K562 (cell line): ENCODE measurements around the gene TTC6. TPM values are rescaled to one million over a fixed set of nuclear protein-coding genes. Genes with fewer than 3 reads are reported as not detected.

Experiments
- ATAC-seq: fragments of 200-7000 bp; cut with Tn5 transposase; 3 replicates; pipeline ENCODE4 v1.9.1; 2020; ENCODE audit warnings: moderate library complexity
- BruUV-seq: library from RNA; stranded (reverse); fragments of 400-500 nt; replicated peaks from 2 replicates; lab custom pipeline; 2021; lab: Mats Ljungman, UMichigan
- CTCF ChIA-PET: fragments of 300-600 bp; formaldehyde crosslinking; extraction: SDS; loops from one replicate; lab custom pipeline; 2021; ENCODE audit warnings: low intra/inter-chr PET ratio; lab: Yijun Ruan, JAX
- POLR2A ChIA-PET: fragments of 300-600, 350-650 bp; sonication (Branson Sonifier 250); formaldehyde crosslinking; extraction: SDS; loops from one replicate; lab custom pipeline; 2021; ENCODE audit warnings: antibody characterized with exemption, inconsistent platforms; lab: Yijun Ruan, JAX
- DNase-seq, 4 experiments: peaks; one replicate each; pipeline versions ENCODE4 v3.0.0 to v3.0.0-alpha.2; 2011 to 2018; ENCODE audit warnings: low spot score in 3 of 4, mixed read lengths in 3 of 4; ENCODE audit errors: extremely low read depth in 1 of 4
- FAIRE-seq: peaks from 2 replicates; lab custom pipeline; 2011; peaks lifted over from hg19 to GRCh38; lab: Jason Lieb, UNC
- H2AFZ ChIP-seq: 2 replicates; pipeline ENCODE4 v1.6.0; 2011; ENCODE audit warnings: low read depth, low read length, control low read depth, inconsistent platforms
- H3K27ac ChIP-seq: fragments of 200-600 bp; 3 replicates; pipeline ENCODE4 v1.8.0; 2011; ENCODE audit warnings: low read depth, mild to moderate bottlenecking, control low read depth, inconsistent platforms, low read length, moderate library complexity, mixed read lengths; ENCODE audit errors: extremely low read depth
- H3K27me3 ChIP-seq, 2 experiments: fragments of 300-600 bp in 1 of 2; 2 replicates in 1 of 2; 3 replicates in 1 of 2; pipeline versions ENCODE4 v1.6.0 to v1.8.0; 2011; ENCODE audit warnings: inconsistent platforms in 2 of 2, low read length in 2 of 2, mild to moderate bottlenecking in 1 of 2, mixed read lengths in 1 of 2, moderate library complexity in 1 of 2; ENCODE audit not compliant: control insufficient read depth in 2 of 2, insufficient read depth in 2 of 2
- H3K36me3 ChIP-seq: fragments of 300-600 bp; 3 replicates; pipeline ENCODE4 v1.8.0; 2011; ENCODE audit warnings: mild to moderate bottlenecking, low read length, inconsistent platforms; ENCODE audit not compliant: control insufficient read depth, insufficient read depth
- H3K4me1 ChIP-seq, 2 experiments: fragments of 200-600 bp in 1 of 2; replicated peaks in 1 of 2; 2 replicates in 1 of 2; 3 replicates in 1 of 2; pipeline versions ENCODE4 v1.5.1 to v1.8.0; 2011; ENCODE audit warnings: inconsistent platforms in 2 of 2, low read length in 2 of 2, mild to moderate bottlenecking in 1 of 2, mixed read lengths in 1 of 2, moderate library complexity in 1 of 2; ENCODE audit not compliant: control insufficient read depth in 2 of 2, insufficient read depth in 2 of 2
- H3K4me2 ChIP-seq: 2 replicates; pipeline ENCODE4 v1.6.1; 2011; ENCODE audit warnings: low read length, control low read depth, inconsistent platforms, mixed read lengths; ENCODE audit not compliant: insufficient read depth
- H3K4me3 ChIP-seq: fragments of 200-600 bp; sonication (generic), shearing (Covaris generic); 2 replicates; pipeline ENCODE4 v1.5.1; 2016; ENCODE audit warnings: control low read depth, inconsistent platforms
- H3K79me2 ChIP-seq: fragments of 200-600 bp; 3 replicates; pipeline ENCODE4 v1.8.0; 2011; ENCODE audit warnings: low read length, inconsistent platforms; ENCODE audit not compliant: control insufficient read depth, insufficient read depth
- H3K9ac ChIP-seq, 2 experiments: 2 replicates each; pipeline versions ENCODE4 v1.6.0 to v1.6.1; 2011; ENCODE audit warnings: low read depth in 2 of 2, low read length in 2 of 2, control low read depth in 1 of 2, inconsistent platforms in 1 of 2, mild to moderate bottlenecking in 1 of 2, mixed read lengths in 1 of 2; ENCODE audit not compliant: insufficient read depth in 1 of 2
- H3K9me1 ChIP-seq: one replicate; pipeline ENCODE4 v1.6.0; 2011; ENCODE audit warnings: inconsistent platforms, mild to moderate bottlenecking, low read length, moderate library complexity; ENCODE audit not compliant: control insufficient read depth, insufficient read depth
- H3K9me3 ChIP-seq: replicated peaks from 2 replicates; pipeline ENCODE4 v1.5.1; 2011; ENCODE audit warnings: low read depth, low read length, inconsistent platforms; ENCODE audit not compliant: control insufficient read depth, insufficient read depth
- H4K20me1 ChIP-seq: replicated peaks from 2 replicates; pipeline ENCODE4 v1.6.1; 2011; ENCODE audit warnings: low read length, inconsistent platforms, mixed read lengths; ENCODE audit not compliant: control insufficient read depth, insufficient read depth
- BHLHE40 ChIP-seq: IDR thresholded peaks from 2 replicates; pipeline ENCODE4 v1.6.1; 2011; ENCODE audit warnings: low read length, improper control_type of control experiment
- LARP7 ChIP-seq: fragments of 450-650 bp; IDR thresholded peaks from 2 replicates; pipeline ENCODE4 v1.6.1; 2016
- MEIS2 ChIP-seq: fragments of 450-650 bp; IDR thresholded peaks from 2 replicates; pipeline ENCODE4 v1.6.1; 2014; ENCODE audit warnings: mild to moderate bottlenecking; ENCODE audit not compliant: partially characterized antibody
- RAD51 ChIP-seq: fragments of 450-650 bp; IDR thresholded peaks from 2 replicates; pipeline ENCODE4 v1.7.1; 2016; ENCODE audit warnings: low read depth, mild to moderate bottlenecking, borderline replicate concordance
- RBM17 ChIP-seq: fragments of 200-400 bp; formaldehyde crosslinking; IDR thresholded peaks from 2 replicates; pipeline ENCODE4 v1.6.1; 2017; ENCODE audit warnings: low read depth, mild to moderate bottlenecking, low read length, borderline replicate concordance
- SPI1 ChIP-seq: IDR thresholded peaks from 2 replicates; pipeline ENCODE4 v1.6.1; 2011; ENCODE audit warnings: low read depth, low read length, control low read depth, borderline replicate concordance
- TCF3 ChIP-seq: sonication (generic); formaldehyde crosslinking; IDR thresholded peaks from 2 replicates; pipeline ENCODE4 v1.4.0; 2020; ENCODE audit warnings: mild to moderate bottlenecking, missing genetic modification reagents
- WGBS: fragments of 100-300 bp; shearing (Covaris generic); methylation state at CpG from one replicate; pipeline ENCODE4 v1.1.6; 2016; ENCODE audit warnings: low coverage, mixed read lengths; ENCODE audit not compliant: insufficient coverage; ENCODE audit errors: missing lambda C conversion rate; 5-methylcytosine and 5-hydroxymethylcytosine counted together
- in situ Hi-C: fragments of 300-500 bp; cut with MboI; formaldehyde crosslinking; loops from 4 replicates; pipeline ENCODE4 v1.15.0; 2018; ENCODE audit warnings: inconsistent platforms, mixed read lengths
- intact Hi-C: fragments of 100-400 bp; cut with micrococcal nuclease; formaldehyde crosslinking; loops from 2 replicates; pipeline ENCODE4 v1.14.2; 2022
- polyA plus RNA-seq, 8 experiments: library from polyadenylated mRNA; depleted of rRNA in 4 of 8; stranded (reverse) in 5 of 8; unstranded in 3 of 8; fragments of >200 nt; fragmentation: Nextera tagmentation in 2 of 8; fragmentation: Illumina TruSeq in 1 of 8; extraction: Ambion mirVana in 2 of 8; extraction: Trizol in 1 of 8; gene quantifications; 2 replicates each; pipeline versions ENCODE4 v1.2.1 to v1.2.3, GENCODE V29; 2011 to 2014; ENCODE audit warnings: inconsistent platforms in 1 of 8, missing spikeins in 1 of 8
- total RNA-seq, 7 experiments: library from RNA; depleted of rRNA in 6 of 7; stranded (reverse); fragments of >200 nt in 6 of 7; fragmentation: Illumina TruSeq in 2 of 7; extraction: Trizol in 2 of 7; gene quantifications; 2 replicates each; pipeline versions ENCODE4 v1.2.1 to v1.2.3, GENCODE V29; 2011 to 2021; ENCODE audit warnings: low replicate concordance in 1 of 7
- TF ChIP-seq, protein P1 (sequence below), 2 experiments: IDR thresholded peaks; 2 replicates each; pipeline ENCODE4 v1.6.1; 2011; ENCODE audit warnings: borderline replicate concordance in 1 of 2, control low read depth in 1 of 2, low read depth in 1 of 2, low read length in 1 of 2, mild to moderate bottlenecking in 1 of 2, mixed read lengths in 1 of 2, moderate library complexity in 1 of 2; ENCODE audit not compliant: insufficient read depth in 1 of 2, insufficient read length in 1 of 2, poor library complexity in 1 of 2, severe bottlenecking in 1 of 2; ENCODE audit errors: extremely low read depth in 1 of 2
- TF ChIP-seq, protein P2 (sequence below): fragments of 250-450 bp; sonication (Bioruptor Pico); IDR thresholded peaks from 2 replicates; pipeline ENCODE4 v1.4.0; 2020; ENCODE audit warnings: mild to moderate bottlenecking, moderate library complexity, borderline replicate concordance
- TF ChIP-seq, protein P3 (sequence below): IDR thresholded peaks from 3 replicates; pipeline ENCODE4 v1.6.1; 2011; ENCODE audit warnings: borderline replicate concordance, mild to moderate bottlenecking, moderate library complexity; ENCODE audit not compliant: insufficient read length; ENCODE audit errors: extremely low read depth

Gene TTC6
- total and polyA plus RNA-seq, 9 of the 15 experiments (the other 6 are each of a cell fraction or from before 2014, with no cell fraction given) = 0.04 to 0.23 (median 0.08) TPM; not detected in 5

DNA sequence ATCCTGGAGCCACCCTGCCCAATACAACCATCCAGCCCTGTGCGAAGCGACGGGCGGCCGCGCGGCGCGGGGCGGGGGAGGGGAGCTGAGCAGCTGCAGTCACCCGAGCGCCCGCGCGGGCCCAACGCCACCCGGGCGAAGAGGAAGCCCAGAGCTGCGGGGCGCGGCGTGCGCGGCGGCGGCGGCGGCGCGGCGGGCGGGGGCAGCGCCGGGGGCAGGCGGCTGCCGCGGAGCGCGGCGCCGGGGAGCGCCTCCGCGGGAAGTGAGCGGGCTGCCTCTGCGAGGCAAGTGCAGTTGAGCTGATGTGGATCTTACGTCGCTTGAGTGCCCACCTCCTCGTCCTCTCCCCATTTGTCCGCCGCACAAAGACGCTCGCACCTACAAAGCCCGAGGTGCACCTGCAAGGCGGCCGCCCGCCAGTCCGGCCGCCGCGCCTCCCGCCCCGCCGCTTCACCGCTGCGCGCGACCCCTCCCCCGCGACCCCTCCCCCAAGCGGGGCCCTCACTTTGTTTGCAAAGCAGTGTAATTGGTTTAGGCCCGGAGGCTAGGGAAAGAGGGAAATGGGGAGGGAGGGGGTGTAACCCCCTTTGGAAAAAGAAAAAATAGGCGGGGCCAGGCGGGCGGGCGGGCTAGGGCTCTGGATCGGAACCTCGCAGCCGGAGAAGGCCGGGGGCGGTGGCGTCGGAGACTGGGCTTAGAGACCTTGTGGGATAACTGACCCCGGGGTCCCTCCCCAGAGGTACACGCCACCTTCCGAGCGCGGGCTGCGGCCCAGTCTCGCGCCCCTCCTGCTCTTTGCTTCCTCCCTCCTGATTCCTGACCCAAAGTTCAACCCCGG, at the start of gene TTC6, which contains the start of gene FOXA1 (continued):
- TF ChIP-seq BHLHE40 = peak; percentile 59
- TF ChIP-seq, protein P1, sequence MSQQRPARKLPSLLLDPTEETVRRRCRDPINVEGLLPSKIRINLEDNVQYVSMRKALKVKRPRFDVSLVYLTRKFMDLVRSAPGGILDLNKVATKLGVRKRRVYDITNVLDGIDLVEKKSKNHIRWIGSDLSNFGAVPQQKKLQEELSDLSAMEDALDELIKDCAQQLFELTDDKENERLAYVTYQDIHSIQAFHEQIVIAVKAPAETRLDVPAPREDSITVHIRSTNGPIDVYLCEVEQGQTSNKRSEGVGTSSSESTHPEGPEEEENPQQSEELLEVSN (IDR thresholded peaks at IDR 0.05; ENCODE audit: borderline replicate concordance in 1 of 2, extremely low read depth in 1 of 2, insufficient read depth in 1 of 2, insufficient read length in 1 of 2, low read depth in 1 of 2, low read length in 1 of 2, poor library complexity in 1 of 2, severe bottlenecking in 1 of 2) = peak in 1 of 2 experiments; percentile 44

DNA sequence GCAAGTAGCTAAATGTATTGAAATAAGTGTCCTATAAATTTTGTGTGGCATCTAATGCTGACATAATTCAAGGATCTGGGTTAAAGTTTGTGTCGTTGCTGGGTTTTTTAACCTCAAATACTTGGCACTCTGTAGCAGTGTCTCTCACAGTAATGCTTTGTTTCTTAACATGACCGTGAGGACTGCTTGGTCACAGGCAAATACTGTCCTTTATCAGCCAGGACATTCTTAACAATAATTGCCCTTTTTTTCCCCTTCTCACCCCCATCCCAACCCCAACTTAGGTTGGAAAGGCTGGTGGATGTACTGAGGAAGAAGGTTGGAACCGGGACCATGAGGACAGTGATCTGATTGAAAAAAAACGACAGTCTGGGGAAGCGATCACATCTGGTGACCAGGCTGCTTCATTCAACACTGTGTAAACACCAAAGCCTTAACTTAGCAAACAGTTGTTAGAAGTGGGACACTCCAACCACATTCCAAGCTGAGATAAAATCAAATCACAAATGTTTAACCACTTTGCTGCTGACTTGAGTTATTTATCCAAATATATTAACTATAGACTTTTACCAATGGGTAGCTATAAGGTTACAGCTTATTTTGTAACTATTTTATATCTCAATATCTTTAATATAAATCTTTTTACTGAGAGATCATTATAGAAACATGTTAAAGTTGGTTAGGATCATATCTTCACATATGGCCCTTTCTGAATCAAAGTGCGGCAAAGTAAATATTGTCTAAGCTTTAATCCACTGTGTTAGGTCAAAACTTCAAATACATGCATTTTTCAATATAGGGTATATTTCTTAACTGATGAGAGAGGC, 48.6 kb upstream of the TTC6 start:
- Histone ChIP-seq H3K4me2 (no peak overlapping the region), H3K9ac (no peak overlapping the region), H4K20me1 (no peaks in the 10 kb centered on the region), H3K4me3 (no peak overlapping the region), H3K9me1 (no peaks in the 10 kb centered on the region), H2AFZ (no peak overlapping the region), H3K36me3 (no peaks in the 10 kb centered on the region), H3K27ac (no peak overlapping the region), H3K79me2 (no peaks in the 10 kb centered on the region), H3K9me3 (no peaks in the 10 kb centered on the region), H3K4me1 (no peaks in the 10 kb centered on the region), H3K27me3 (no peaks in the 10 kb centered on the region)
- in situ Hi-C loops (no loop called here), intact Hi-C loops (no loop called here)
- POLR2A ChIA-PET = no interaction called here
- WGBS = 20% methylated on average over 6 of the region's 6 CpGs
- ATAC-seq (no peak), DNase-seq (no peak), FAIRE-seq (no peak)
- CTCF ChIA-PET = interaction anchor here (0.7 kb wide), 1 partner anchor 290 kb away, joined by 3 read pairs; no protein-coding TSS in a partner anchor
- no TSS peak for BruUV-seq
- TF ChIP-seq TCF3 (CRISPR knock-in tag) (no peak), LARP7 (no peak), SPI1 (no peak), RBM17 (no peak), MEIS2 (peak; percentile 15), RAD51 (no peak)
- TF ChIP-seq, protein P2, sequence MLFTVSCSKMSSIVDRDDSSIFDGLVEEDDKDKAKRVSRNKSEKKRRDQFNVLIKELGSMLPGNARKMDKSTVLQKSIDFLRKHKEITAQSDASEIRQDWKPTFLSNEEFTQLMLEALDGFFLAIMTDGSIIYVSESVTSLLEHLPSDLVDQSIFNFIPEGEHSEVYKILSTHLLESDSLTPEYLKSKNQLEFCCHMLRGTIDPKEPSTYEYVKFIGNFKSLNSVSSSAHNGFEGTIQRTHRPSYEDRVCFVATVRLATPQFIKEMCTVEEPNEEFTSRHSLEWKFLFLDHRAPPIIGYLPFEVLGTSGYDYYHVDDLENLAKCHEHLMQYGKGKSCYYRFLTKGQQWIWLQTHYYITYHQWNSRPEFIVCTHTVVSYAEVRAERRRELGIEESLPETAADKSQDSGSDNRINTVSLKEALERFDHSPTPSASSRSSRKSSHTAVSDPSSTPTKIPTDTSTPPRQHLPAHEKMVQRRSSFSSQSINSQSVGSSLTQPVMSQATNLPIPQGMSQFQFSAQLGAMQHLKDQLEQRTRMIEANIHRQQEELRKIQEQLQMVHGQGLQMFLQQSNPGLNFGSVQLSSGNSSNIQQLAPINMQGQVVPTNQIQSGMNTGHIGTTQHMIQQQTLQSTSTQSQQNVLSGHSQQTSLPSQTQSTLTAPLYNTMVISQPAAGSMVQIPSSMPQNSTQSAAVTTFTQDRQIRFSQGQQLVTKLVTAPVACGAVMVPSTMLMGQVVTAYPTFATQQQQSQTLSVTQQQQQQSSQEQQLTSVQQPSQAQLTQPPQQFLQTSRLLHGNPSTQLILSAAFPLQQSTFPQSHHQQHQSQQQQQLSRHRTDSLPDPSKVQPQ (CRISPR knock-in tag) = no peak
- TF ChIP-seq, protein P3, sequence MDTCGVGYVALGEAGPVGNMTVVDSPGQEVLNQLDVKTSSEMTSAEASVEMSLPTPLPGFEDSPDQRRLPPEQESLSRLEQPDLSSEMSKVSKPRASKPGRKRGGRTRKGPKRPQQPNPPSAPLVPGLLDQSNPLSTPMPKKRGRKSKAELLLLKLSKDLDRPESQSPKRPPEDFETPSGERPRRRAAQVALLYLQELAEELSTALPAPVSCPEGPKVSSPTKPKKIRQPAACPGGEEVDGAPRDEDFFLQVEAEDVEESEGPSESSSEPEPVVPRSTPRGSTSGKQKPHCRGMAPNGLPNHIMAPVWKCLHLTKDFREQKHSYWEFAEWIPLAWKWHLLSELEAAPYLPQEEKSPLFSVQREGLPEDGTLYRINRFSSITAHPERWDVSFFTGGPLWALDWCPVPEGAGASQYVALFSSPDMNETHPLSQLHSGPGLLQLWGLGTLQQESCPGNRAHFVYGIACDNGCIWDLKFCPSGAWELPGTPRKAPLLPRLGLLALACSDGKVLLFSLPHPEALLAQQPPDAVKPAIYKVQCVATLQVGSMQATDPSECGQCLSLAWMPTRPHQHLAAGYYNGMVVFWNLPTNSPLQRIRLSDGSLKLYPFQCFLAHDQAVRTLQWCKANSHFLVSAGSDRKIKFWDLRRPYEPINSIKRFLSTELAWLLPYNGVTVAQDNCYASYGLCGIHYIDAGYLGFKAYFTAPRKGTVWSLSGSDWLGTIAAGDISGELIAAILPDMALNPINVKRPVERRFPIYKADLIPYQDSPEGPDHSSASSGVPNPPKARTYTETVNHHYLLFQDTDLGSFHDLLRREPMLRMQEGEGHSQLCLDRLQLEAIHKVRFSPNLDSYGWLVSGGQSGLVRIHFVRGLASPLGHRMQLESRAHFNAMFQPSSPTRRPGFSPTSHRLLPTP = no peak
